NB4 (cell line): ENCODE measurements around the gene TALDO1.

ENCODE experiments used
- CTCF ChIP-seq: IDR thresholded peaks from one replicate; pipeline ENCODE4 v1.5.1; 2012; ENCODE audit warnings: low read depth, low read length
- MYC ChIP-seq: IDR thresholded peaks from 2 replicates; pipeline ENCODE4 v1.6.1; 2011; ENCODE audit warnings: low read depth, low read length
- POLR2A ChIP-seq: IDR thresholded peaks from 2 replicates; pipeline ENCODE4 v1.6.1; 2011; ENCODE audit warnings: mild to moderate bottlenecking; ENCODE audit not compliant: insufficient read length; ENCODE audit errors: extremely low read depth

GRCh38 chr11:742571-743201 is 4.6 kb upstream of the TALDO1 start:
- TF ChIP-seq CTCF (no peak), POLR2A (no peak), MYC (no peak)
